Bone marrow (tissue), 2 donors: ENCODE data around the gene ARFGAP2.

Source experiments
- DNase-seq, 2 donors: peaks; one replicate each; lab custom pipeline; 2025; lab: John Stamatoyannopoulos, UW

ARFGAP2 gene

GRCh38 chr11:47186700-47187695, 10.3 kb upstream of the ARFGAP2 start:
- DNase-seq = peak in 1 of 2 donors; percentile 15

- peak in 1 of 2 donors; percentile 28 for DNase-seq
Observed at GRCh38 chr11:47186076-47186699, 9.5 kb upstream of the ARFGAP2 start, which contains the start of gene PACSIN3. PACSIN3 (minus strand) TSS chr11:47186434; CDS start chr11:47182727, 3,707 bp downstream.

DNA sequence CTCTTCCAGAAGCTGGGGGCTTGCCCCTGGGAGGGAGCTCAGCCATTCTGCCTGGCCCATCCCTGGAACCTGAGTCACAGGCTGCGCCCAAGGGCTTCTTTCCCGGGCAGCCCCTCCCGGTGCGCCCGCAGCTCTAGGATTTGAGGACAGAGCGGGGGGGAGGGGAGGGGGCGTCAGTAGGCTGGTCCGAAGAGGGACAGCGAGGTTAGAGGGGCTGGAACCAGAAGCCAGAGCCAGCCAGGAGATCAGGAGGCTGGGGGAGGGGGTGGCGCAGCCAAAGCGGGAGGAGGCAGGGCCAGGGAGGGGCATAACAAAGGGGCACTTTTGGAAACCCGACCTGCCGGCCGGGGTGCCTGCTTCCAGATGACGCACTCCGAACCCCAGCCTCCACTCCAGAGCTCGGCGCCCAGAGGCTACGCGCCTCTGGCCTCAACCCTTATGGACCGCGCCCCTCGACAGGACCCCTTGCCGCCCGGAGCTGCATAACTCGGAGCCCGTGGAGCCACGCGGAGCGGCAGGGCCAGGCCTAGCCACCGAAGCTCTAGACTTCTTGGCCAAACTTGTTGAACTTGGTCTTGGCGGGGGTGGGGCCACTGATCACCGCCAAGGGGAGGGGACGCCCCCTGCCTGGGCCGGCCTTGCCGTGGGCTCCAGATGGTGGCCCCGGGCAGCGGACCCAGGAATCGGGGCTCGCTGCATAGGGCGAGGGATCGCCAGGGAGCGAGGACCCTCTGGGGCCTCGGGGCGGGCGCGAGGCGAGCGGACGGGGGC, 8.8 kb upstream of the ARFGAP2 start:
- no peak for DNase-seq

- no peak for DNase-seq
Observed at GRCh38 chr11:47184711-47185304, 8.1 kb upstream of the ARFGAP2 start.

DNA sequence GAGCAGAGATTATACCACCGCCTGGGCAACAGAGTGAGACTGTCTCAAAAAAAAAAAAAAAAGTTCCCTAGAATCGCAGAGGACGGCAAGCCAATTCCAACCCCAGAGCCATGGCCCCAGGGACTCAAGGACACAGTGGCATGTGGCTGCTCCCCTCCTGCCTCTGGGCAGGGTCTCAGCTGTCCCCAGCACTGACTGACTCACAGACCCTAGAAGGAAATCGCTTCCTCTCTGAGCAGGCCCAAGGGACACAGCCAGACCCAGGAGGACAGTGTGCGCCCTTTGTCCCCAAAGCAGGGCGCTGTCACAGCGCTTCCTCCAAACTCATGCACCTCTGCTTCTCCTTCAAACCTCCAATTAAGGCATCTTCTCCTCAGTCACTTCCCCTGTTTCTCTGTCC, 7.3 kb upstream of the ARFGAP2 start:
- DNase-seq = no peak

GRCh38 chr11:47183031-47183856, 6.6 kb upstream of the ARFGAP2 start:
- no peak for DNase-seq

GRCh38 chr11:47182380-47182779, 5.7 kb upstream of the ARFGAP2 start:
- no peak for DNase-seq

DNA sequence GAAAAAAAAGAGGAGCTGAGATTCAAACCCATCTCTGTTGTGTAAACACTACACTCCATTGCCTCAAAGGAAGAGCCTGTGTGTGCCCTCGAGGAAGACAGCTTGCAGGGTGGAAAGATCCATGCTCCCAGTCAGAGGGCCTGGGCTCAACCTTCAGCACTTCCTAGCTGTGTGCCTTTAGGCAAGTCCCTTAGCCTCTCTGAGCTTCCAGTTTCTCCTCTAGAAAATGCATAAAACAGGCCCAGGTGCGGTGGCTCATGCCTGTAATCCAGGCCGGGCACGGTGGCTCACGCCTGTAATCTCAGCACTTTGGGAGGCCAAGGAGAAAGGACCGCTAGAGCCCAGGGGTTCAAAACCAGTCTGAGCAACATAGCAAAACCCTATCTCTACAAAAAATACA, 4.6 kb upstream of the ARFGAP2 start:
- no peak for DNase-seq

DNA sequence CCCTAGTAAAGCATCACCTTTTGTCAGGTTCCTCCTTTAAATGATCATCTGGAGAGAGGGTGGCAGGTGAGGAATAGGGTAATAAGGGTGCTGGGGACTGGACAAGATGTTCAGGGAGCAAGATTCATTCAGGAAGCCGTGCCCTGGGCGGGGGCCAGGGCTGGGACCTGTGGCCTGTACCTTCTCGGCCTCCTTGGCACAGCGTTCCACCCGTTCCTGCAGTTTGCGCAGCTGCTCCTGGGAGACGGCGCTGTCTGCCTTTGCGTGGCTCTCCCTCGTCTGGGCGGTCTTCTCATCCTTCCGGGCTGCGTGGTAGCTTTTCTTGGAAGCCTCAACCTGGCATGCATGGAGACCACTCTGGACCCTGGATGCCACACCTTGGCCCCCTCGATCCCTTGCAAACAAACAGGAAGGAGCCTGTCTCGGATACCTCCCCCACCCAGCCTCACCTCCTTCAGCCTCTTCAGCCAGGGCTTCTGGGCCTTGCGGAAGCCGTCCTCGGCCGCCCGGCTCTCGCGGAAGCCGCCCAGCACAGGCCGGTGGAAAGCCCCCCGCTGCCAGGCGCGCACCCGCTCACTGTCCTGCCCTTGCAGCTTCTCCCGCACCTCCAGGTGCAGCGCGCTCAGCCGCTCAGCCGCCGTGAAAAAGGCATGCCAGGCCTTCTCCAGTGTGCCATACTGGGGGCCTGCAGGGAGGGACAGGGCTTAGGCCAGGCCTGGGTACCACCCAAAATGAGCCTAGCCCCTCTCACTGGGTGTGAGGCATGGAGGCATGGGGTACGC, 3.5 kb upstream of the ARFGAP2 start:
- no peak for DNase-seq

DNA sequence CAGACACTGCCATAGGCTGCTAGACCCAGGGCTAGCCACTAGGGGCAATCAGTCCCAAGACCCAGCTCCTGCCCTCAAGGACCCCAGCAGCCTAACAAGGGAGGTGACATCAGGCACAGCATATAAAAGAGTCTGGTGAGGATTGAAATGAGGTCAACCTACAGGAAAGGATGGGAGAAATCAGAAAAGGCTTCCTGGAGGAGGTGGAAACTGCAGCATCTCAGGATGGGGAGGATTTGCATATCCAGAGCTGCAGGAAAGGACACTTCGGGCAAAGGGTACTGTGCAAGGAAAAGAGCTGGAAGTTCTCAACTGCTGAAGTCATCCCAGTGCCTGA, 2.9 kb upstream of the ARFGAP2 start:
- peak in 1 of 2 donors; percentile 55 for DNase-seq

- DNase-seq = no peak
Observed at GRCh38 chr11:47178737-47179654, 2.3 kb upstream of the ARFGAP2 start.

GRCh38 chr11:47178316-47178715, 1.6 kb upstream of the ARFGAP2 start:
- DNase-seq = no peak

DNA sequence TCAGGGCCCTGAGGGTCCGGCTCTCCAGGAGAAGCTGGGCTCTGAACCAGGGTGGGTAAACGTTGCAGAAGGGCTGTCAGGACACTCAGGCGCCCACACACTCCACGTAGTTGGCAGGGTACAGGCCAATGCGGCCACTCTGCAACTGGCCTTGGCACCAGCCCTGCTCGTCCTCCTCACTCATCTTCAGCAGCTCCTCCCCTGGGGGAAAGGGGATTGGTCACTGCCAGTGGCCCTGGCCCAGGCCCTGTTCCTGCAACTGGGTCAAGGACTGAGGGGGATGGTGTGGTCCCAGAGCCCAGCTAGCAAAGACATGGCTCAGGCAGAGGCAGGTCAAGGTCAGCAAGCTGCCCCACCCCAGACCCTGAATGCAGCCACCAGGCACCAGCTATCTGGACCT, 1.2 kb upstream of the ARFGAP2 start:
- DNase-seq = no peak

DNA sequence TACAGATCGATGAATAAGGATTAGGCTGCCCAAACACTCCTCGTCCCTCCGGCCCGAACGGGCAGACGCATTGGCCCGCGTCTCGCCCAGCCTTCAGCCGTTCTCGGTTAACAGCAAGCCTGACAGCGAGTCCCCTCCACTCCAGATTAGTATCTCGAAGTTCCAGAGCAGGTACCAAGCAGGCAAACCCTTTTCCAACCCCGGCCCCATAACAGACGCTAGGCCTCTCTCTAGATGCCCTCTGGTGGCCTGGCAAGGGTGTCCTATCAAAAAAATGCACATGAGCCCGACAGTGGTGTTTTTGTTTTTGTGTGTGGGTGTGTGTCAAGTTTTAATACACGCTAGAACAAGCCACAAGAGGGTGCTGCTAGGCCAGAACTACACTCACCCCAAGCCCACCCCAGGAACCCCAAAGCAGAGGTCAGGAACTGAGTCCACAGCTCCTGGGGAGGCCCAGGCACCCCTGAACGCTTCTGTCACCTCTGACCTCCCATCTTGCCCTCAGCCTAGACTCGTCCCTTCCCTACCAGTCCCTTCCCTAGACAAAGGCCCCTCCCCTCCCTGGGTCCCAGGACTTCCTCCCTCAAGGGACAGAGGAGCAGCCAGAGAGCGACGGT, 658 bp upstream of the ARFGAP2 start:
- DNase-seq = peak; percentile 83 to 90

GRCh38 chr11:47175746-47176327, 842 bp downstream of the ARFGAP2 start:
- no peak for DNase-seq

DNA sequence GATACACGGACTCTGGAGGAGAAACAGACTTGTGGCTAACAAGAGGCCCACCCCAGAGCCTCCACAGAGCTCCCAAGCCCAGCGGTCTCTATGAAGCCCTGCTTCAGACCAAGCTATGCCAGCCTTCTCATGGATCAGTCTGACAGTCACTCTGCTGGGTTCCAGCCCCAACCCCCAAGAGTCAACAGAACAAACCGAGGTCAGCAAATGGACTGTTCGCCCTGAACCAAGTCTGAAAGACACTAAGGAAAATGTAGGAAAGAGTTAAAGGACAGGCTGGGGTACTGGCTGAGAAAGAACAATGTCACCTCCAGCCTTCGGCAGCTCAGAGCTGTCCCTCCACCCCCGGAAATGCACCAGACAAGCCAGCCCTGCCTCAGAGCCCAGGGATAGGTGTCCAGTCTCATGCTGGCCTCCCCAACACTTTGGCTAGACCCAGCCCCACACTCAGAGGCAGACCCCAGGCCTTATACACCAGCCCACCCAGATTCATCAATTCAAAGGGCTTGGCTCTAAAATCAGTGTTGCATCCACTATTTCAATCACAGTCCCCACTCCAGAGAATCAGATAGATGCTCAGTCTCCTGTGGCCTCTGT, 3.8 kb downstream of the ARFGAP2 start:
- no peak for DNase-seq

GRCh38 chr11:47171856-47172255, 4.8 kb downstream of the ARFGAP2 start:
- no peak for DNase-seq
